Hematopoietic multipotent progenitor cell (in vitro differentiated cells): ENCODE results near the gene ZBTB20. TPM values are rescaled to one million over a fixed set of nuclear protein-coding genes. Genes with fewer than 3 reads are reported as not detected.

Source experiments
- DNase-seq, 3 donors: peaks; one replicate each; pipeline ENCODE4 v3.0.0-alpha.2; 2011 to 2015; ENCODE audit warnings: low read depth in 2 of 3, low spot score in 2 of 3
- total RNA-seq: library from RNA; depleted of rRNA; stranded (reverse); fragments of >200 nt; gene quantifications from one replicate; pipeline ENCODE4 v1.2.3, GENCODE V29; 2012

Gene ZBTB20
- total RNA-seq, 1 donor: 78.4 TPM

GRCh38 chr3:114506591-114507300 lies 640.3 kb downstream of the ZBTB20 start:
- no peak for DNase-seq

GRCh38 chr3:114504941-114505628 lies 642.0 kb downstream of the ZBTB20 start:
- no peak for DNase-seq

- DNase-seq: no peak
These were observed 644.9 kb downstream of the ZBTB20 start for GRCh38 chr3:114502204-114502603.

- DNase-seq: peak in 2 of 3 donors; percentile 16 to 57
These were observed 647.1 kb downstream of the ZBTB20 start for GRCh38 chr3:114499976-114500375.

GRCh38 chr3:114498539-114499370 lies 648.3 kb downstream of the ZBTB20 start:
- no peak for DNase-seq

GRCh38 chr3:114496874-114497273 lies 650.2 kb downstream of the ZBTB20 start:
- DNase-seq: no peak

GRCh38 chr3:114496466-114496865 lies 650.6 kb downstream of the ZBTB20 start:
- no peak for DNase-seq

- no peak for DNase-seq
These were observed 651.1 kb downstream of the ZBTB20 start for GRCh38 chr3:114496021-114496434.

GRCh38 chr3:114494498-114494897 lies 652.6 kb downstream of the ZBTB20 start:
- DNase-seq: no peak

GRCh38 chr3:114490829-114491228 lies 656.3 kb downstream of the ZBTB20 start:
- no peak for DNase-seq

GRCh38 chr3:114487502-114487901 lies 659.6 kb downstream of the ZBTB20 start:
- DNase-seq: no peak

GRCh38 chr3:114484919-114485318 lies 662.2 kb downstream of the ZBTB20 start:
- DNase-seq: no peak

GRCh38 chr3:114481113-114481512 lies 666.0 kb downstream of the ZBTB20 start:
- DNase-seq: no peak

GRCh38 chr3:114480442-114480841 lies 666.6 kb downstream of the ZBTB20 start:
- DNase-seq: no peak

- no peak for DNase-seq
These were observed 668.3 kb downstream of the ZBTB20 start for GRCh38 chr3:114478801-114479200.

- no peak for DNase-seq
These were observed 670.6 kb downstream of the ZBTB20 start for GRCh38 chr3:114476511-114476910.

GRCh38 chr3:114471478-114471877 lies 675.6 kb downstream of the ZBTB20 start:
- DNase-seq: no peak

- no peak for DNase-seq
These were observed 678.0 kb downstream of the ZBTB20 start for GRCh38 chr3:114469070-114469469.

- no peak for DNase-seq
These were observed 680.3 kb downstream of the ZBTB20 start for GRCh38 chr3:114466816-114467215.

GRCh38 chr3:114466251-114466650 lies 680.8 kb downstream of the ZBTB20 start:
- no peak for DNase-seq

- no peak for DNase-seq
These were observed 682.5 kb downstream of the ZBTB20 start for GRCh38 chr3:114464548-114464947.
